AG04449 (cell line): ENCODE data around the gene HK1.
"Not testable (repeated sequence)": the region's sequence is repeated elsewhere in the genome, so short reads cannot be mapped to it uniquely, and the experiment has no call there.

Experiments
- CTCF ChIA-PET: fragments of 350-600 bp; formaldehyde crosslinking; extraction: SDS; loops from one replicate; lab custom pipeline; 2021; ENCODE audit warnings: antibody characterized with exemption; lab: Yijun Ruan, JAX
- POLR2A ChIA-PET: fragments of 400-600, 350-600 bp; formaldehyde crosslinking; extraction: SDS; loops from one replicate; lab custom pipeline; 2020; ENCODE audit warnings: antibody characterized with exemption, inconsistent platforms; lab: Yijun Ruan, JAX
- DNase-seq: peaks from one replicate; pipeline ENCODE4 v3.0.0-alpha.2; 2010; ENCODE audit warnings: low read depth, low spot score
- H3K4me3 ChIP-seq: 2 replicates; pipeline ENCODE4 v1.5.1; 2011; ENCODE audit warnings: low read depth, mild to moderate bottlenecking, control low read depth, low read length
- TF ChIP-seq, protein P1 (sequence below): IDR thresholded peaks from one replicate; pipeline ENCODE4 v1.5.1; 2011; ENCODE audit warnings: mild to moderate bottlenecking, moderate library complexity, low read length, control low read depth, inconsistent platforms; ENCODE audit not compliant: insufficient read depth; ENCODE audit errors: missing control alignments

Gene HK1

DNA sequence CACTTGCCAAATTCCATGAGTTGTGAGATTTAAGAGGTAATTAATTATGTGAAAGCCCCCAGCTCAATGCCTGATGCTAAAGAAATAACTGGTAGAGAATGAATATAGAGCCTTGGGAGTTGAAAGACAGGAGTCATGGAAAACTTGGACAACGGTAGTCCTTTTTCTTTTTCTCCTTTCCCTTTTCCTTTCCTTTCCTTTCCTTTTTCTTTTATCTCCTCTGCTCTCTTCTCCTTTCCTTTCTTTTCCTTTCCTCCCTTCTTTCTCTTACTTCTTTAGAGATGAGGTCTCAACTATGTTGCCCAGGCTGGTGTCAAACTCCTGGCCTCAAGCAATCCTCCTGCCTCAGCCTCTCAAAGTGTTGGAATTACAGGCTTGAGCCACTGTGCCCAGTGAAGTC, 165.1 kb downstream of the HK1 start:
- TF ChIP-seq, protein P1, sequence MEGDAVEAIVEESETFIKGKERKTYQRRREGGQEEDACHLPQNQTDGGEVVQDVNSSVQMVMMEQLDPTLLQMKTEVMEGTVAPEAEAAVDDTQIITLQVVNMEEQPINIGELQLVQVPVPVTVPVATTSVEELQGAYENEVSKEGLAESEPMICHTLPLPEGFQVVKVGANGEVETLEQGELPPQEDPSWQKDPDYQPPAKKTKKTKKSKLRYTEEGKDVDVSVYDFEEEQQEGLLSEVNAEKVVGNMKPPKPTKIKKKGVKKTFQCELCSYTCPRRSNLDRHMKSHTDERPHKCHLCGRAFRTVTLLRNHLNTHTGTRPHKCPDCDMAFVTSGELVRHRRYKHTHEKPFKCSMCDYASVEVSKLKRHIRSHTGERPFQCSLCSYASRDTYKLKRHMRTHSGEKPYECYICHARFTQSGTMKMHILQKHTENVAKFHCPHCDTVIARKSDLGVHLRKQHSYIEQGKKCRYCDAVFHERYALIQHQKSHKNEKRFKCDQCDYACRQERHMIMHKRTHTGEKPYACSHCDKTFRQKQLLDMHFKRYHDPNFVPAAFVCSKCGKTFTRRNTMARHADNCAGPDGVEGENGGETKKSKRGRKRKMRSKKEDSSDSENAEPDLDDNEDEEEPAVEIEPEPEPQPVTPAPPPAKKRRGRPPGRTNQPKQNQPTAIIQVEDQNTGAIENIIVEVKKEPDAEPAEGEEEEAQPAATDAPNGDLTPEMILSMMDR = no peak
- ChIA-PET POLR2A (no interaction called here), CTCF (no interaction called here)
- DNase-seq = no peak
- H3K4me3 ChIP-seq = no peak overlapping the region

DNA sequence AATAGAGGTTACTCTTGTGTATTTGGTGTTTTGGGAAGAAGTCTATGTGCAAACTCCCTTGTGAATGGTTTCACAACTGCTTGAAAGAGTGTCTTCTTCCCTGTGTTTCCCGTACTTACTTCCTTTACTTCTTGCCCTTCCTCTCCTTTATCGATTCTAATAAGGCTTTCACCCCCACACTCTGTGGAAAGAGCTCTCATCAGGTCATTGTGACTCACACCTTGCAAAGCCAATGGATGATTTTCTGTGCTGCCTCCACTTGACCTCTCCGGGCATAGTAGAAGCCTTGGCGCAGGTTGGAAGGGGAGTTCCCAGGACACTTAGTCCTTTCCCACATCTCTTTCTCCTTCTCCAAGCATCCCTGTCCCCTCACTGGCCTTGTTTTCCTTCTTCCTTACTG, 166.7 kb downstream of the HK1 start:
- no peak overlapping the region for H3K4me3 ChIP-seq
- TF ChIP-seq, protein P1 = no peak
- POLR2A ChIA-PET = no interaction called here
- DNase-seq = no peak
- CTCF ChIA-PET = no interaction called here

DNA sequence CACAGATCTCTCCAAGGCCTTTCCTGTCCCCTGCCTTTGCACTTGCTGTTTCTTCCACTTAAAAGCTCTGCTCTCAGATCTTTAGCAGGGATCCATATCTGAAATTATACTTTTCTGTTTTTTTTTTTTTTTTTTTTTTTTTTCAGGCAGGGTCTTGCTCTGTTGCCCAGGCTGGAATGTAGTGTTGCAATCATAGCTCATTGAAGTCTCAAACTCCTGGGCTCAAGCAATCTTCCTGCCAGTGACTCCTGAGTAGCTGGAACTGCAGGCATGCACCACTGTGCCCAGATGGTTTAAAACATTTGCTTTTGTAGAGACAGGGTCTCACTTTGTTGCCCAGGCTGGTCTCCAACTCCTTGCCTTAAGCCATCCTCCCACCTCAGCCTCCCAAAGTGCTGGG, 167.9 kb downstream of the HK1 start:
- ChIA-PET CTCF (interaction anchor here (1.2 to 2.5 kb wide), 5 partner anchors 23 to 191 kb away, joined by 3 to 9 read pairs (median 4); no protein-coding TSS in a partner anchor), POLR2A (no interaction called here)
- DNase-seq = no peak
- H3K4me3 ChIP-seq = no peak overlapping the region
- TF ChIP-seq, protein P1 = no peak

DNA sequence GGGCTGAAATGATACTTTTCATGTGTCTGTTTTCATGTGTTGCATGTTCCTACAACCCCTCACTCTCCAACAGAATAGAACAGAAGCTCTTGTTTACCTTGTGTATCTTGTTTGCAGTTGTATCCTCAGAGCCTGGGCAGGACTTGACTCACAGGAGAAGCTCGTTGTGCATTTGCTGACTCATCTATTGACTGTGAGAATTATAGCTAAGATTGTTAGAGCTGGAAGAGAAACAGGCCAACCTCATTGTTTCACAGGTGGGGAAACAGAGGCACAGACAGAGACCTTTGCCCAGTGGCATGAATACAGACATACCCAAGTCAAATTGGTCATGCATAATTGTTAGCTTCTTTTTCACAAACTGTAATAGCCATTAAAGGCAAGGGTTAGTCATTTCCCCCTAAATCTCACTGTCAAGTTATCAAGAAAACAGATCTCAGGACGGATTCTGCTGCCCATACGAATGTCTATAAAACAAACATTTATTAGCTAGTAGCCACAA, 168.4 kb downstream of the HK1 start:
- peak; percentile 26 for DNase-seq
- CTCF ChIA-PET = interaction anchor here (0.7 to 2.5 kb wide), 8 partner anchors 9 to 191 kb away, joined by 3 to 9 read pairs (median 4); no protein-coding TSS in a partner anchor
- POLR2A ChIA-PET = no interaction called here
- TF ChIP-seq, protein P1 = no peak
- H3K4me3 ChIP-seq = no peak overlapping the region

DNA sequence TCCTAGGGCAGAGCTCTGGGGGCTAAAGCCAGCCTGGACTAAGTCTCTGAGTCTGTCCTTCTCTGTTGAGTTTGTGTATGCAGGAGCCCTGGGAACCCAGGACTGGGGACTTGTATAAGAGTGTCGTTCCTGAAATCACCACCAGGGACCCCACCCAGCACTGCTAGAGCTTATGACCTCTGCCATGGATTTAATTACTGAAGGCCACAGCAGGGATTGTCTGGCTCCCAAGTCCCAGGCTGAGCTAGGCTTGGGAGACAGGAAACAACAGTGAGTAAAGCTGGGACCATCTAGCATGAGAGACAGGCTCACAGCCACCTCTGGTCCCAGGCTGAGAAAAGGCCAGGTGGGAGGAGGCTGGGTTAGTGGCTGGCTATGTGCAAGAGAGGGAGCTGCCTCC, 171.5 kb downstream of the HK1 start:
- CTCF ChIA-PET = interaction anchor here (0.7 to 2.2 kb wide), 9 partner anchors 8 to 58 kb away, joined by 3 to 8 read pairs (median 5); no protein-coding TSS in a partner anchor
- no peak overlapping the region for H3K4me3 ChIP-seq
- TF ChIP-seq, protein P1 = peak; percentile 22
- POLR2A ChIA-PET = interaction anchor here (0.6 kb wide), 1 partner anchor 495 kb away, joined by 3 read pairs; no protein-coding TSS in a partner anchor
- no peak for DNase-seq

DNA sequence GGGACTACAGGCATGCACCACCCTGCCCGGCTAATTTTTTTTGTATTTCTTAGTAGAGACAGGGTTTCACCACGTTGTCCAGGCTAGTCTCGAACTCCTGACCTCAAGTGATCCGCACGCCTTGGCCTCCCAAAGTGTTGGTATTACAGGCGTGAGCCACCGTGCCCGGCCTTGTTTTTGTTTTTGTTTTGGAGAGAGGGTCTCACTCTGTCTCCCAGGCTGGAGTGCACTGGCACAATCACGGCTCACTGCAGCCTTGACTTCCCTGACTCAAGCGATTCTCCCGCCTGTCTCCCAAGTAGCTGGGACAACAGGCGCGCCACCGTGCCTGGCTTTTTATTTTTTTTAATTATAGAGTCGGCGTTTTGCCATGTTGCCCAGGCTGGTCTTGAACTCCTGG, 172.1 kb downstream of the HK1 start:
- H3K4me3 ChIP-seq, POLR2A ChIA-PET: not testable (repeated sequence)
- CTCF ChIA-PET = interaction anchor here (0.7 to 1.7 kb wide), 6 partner anchors 8 to 57 kb away, joined by 3 to 8 read pairs (median 4); no protein-coding TSS in a partner anchor

More for the DNA sequence above, 172.1 kb downstream of the HK1 start:
- not testable (repeated sequence) for DNase-seq
